DOHH2 (cell line): ENCODE measurements around the gene TRIOBP.

Experiments
- H3F3A ChIP-seq: fragments of 200-600 bp; sonication (generic), shearing (Covaris generic); 2 replicates; pipeline ENCODE4 v1.6.0; 2016; ENCODE audit warnings: antibody characterized with exemption, mild to moderate bottlenecking; ENCODE audit not compliant: control insufficient read depth, insufficient read depth
- H3K27ac ChIP-seq: fragments of 200-600 bp; sonication (generic); 2 replicates; pipeline ENCODE4 v1.5.1; 2014; ENCODE audit warnings: low read depth, mild to moderate bottlenecking, low read length, moderate library complexity
- H3K27me3 ChIP-seq: fragments of 200-600 bp; sonication (generic); 2 replicates; pipeline ENCODE4 v1.6.1; 2014; ENCODE audit warnings: mild to moderate bottlenecking, low read length, mixed read lengths; ENCODE audit not compliant: control insufficient read depth
- H3K36me3 ChIP-seq: fragments of 200-600 bp; sonication (generic); 2 replicates; pipeline ENCODE4 v1.6.1; 2014; ENCODE audit warnings: mild to moderate bottlenecking, low read length, moderate library complexity, mixed read lengths; ENCODE audit not compliant: control insufficient read depth
- H3K4me1 ChIP-seq: fragments of 200-600 bp; sonication (generic); 2 replicates; pipeline ENCODE4 v1.6.1; 2014; ENCODE audit warnings: mild to moderate bottlenecking, low read length, mixed read lengths; ENCODE audit not compliant: control insufficient read depth
- H3K4me2 ChIP-seq: fragments of 200-600 bp; sonication (generic); 2 replicates; pipeline ENCODE4 v1.6.0; 2014; ENCODE audit warnings: mild to moderate bottlenecking, low read length, moderate library complexity
- H3K4me3 ChIP-seq: fragments of 200-600 bp; sonication (generic); 2 replicates; pipeline ENCODE4 v1.5.1; 2014; ENCODE audit warnings: mild to moderate bottlenecking, low read length, mixed read lengths
- H3K79me2 ChIP-seq: fragments of 200-600 bp; sonication (generic); 2 replicates; pipeline ENCODE4 v1.6.1; 2014; ENCODE audit warnings: mild to moderate bottlenecking, low read length, mixed read lengths; ENCODE audit not compliant: control insufficient read depth
- H3K9me2 ChIP-seq: fragments of 200-600 bp; sonication (generic); replicated peaks from 2 replicates; pipeline ENCODE4 v1.6.1; 2014; ENCODE audit warnings: mild to moderate bottlenecking, low read length, mixed read lengths; ENCODE audit not compliant: control insufficient read depth
- H3K9me3 ChIP-seq: fragments of 200-600 bp; sonication (generic); 2 replicates; pipeline ENCODE4 v1.6.1; 2014; ENCODE audit warnings: antibody characterized with exemption, low read length, mixed read lengths; ENCODE audit not compliant: control insufficient read depth, insufficient read depth
- H4K20me1 ChIP-seq: fragments of 200-600 bp; sonication (generic); 2 replicates; pipeline ENCODE4 v1.6.0; 2014; ENCODE audit warnings: low read depth, mild to moderate bottlenecking, antibody characterized with exemption, low read length, moderate library complexity; ENCODE audit not compliant: control insufficient read depth, insufficient read depth
- CTCF ChIP-seq: fragments of 200-600 bp; sonication (generic); IDR thresholded peaks from one replicate; pipeline ENCODE4 v1.5.1; 2014; ENCODE audit warnings: antibody characterized with exemption, mild to moderate bottlenecking, low read depth, low read length; ENCODE audit not compliant: poor library complexity, severe bottlenecking
- EZH2phosphoT487 ChIP-seq: fragments of 200-600 bp; sonication (generic); IDR thresholded peaks from 2 replicates; pipeline ENCODE4 v1.6.1; 2017; ENCODE audit warnings: borderline replicate concordance, mild to moderate bottlenecking, antibody characterized with exemption, low read length, moderate library complexity, mixed read lengths

Gene TRIOBP

GRCh38 chr22:37701141-37701786 is 4.4 kb downstream of the TRIOBP start:
- no peak overlapping the region for H3K27ac ChIP-seq
- TF ChIP-seq EZH2phosphoT487, result no peak
- no peak for TF ChIP-seq CTCF

GRCh38 chr22:37703906-37704305 is 7.1 kb downstream of the TRIOBP start:
- no peaks in the 10 kb centered on the region for H3K9me3 ChIP-seq
- no peak overlapping the region for H3K4me2 ChIP-seq
- no peak overlapping the region for H3K27ac ChIP-seq
- H3K9me2 ChIP-seq, result no peaks in the 10 kb centered on the region
- no peaks in the 10 kb centered on the region for H3K27me3 ChIP-seq
- H4K20me1 ChIP-seq, result no peaks in the 10 kb centered on the region
- no peaks in the 10 kb centered on the region for H3F3A ChIP-seq
- H3K4me1 ChIP-seq, result no peaks in the 10 kb centered on the region; the same call in 1 of the 2 replicates
- H3K4me3 ChIP-seq, result no peak overlapping the region
- no peaks in the 10 kb centered on the region for H3K79me2 ChIP-seq
- no peak for TF ChIP-seq CTCF
- no peak for TF ChIP-seq EZH2phosphoT487
- no peaks in the 10 kb centered on the region for H3K36me3 ChIP-seq

More at GRCh38 chr22:37701141-37701786, 4.4 kb downstream of the TRIOBP start:
- H3K36me3 ChIP-seq, result no peaks in the 10 kb centered on the region
- no peak overlapping the region for H3K4me3 ChIP-seq
- no peaks in the 10 kb centered on the region for H3F3A ChIP-seq
- no peaks in the 10 kb centered on the region for H3K79me2 ChIP-seq
- no peaks in the 10 kb centered on the region for H3K27me3 ChIP-seq
- H3K4me1 ChIP-seq, result peaks cover 10% of the 10 kb centered on the region
- no peaks in the 10 kb centered on the region for H3K9me2 ChIP-seq
- H3K4me2 ChIP-seq, result no peak overlapping the region
- no peaks in the 10 kb centered on the region for H3K9me3 ChIP-seq
- no peaks in the 10 kb centered on the region for H4K20me1 ChIP-seq

GRCh38 chr22:37704645-37705044 is 7.8 kb downstream of the TRIOBP start:
- TF ChIP-seq CTCF (no peak), EZH2phosphoT487 (no peak)
- no peaks in the 10 kb centered on the region for H3K36me3 ChIP-seq

More at GRCh38 chr22:37704645-37705044, 7.8 kb downstream of the TRIOBP start:
- no peak overlapping the region for H3K27ac ChIP-seq
- H3F3A ChIP-seq, result no peaks in the 10 kb centered on the region
- no peaks in the 10 kb centered on the region for H3K9me2 ChIP-seq
- no peak overlapping the region for H3K4me3 ChIP-seq
- H3K9me3 ChIP-seq, result no peaks in the 10 kb centered on the region
- no peaks in the 10 kb centered on the region for H3K27me3 ChIP-seq
- H3K79me2 ChIP-seq, result no peaks in the 10 kb centered on the region
- no peaks in the 10 kb centered on the region for H4K20me1 ChIP-seq
- H3K4me2 ChIP-seq, result no peak overlapping the region
- no peaks in the 10 kb centered on the region; the same call in 1 of the 2 replicates for H3K4me1 ChIP-seq
